Activated CD4-positive, alpha-beta T cell treated with anti-CD3 and anti-CD28 coated beads, Interleukin-2, amount 50 U/mL, for 16 hours (primary cell): ENCODE data around the gene MRPL23.

Experiments
- DNase-seq: peaks from one replicate; pipeline ENCODE4 v3.0.0-alpha.2; 2020

MRPL23 gene

GRCh38 chr11:1998290-1998689, 51.2 kb downstream of the MRPL23 start:
- DNase-seq, result no peak

- DNase-seq, result no peak
Measured at GRCh38 chr11:1998861-1999260, 51.7 kb downstream of the MRPL23 start.

DNA sequence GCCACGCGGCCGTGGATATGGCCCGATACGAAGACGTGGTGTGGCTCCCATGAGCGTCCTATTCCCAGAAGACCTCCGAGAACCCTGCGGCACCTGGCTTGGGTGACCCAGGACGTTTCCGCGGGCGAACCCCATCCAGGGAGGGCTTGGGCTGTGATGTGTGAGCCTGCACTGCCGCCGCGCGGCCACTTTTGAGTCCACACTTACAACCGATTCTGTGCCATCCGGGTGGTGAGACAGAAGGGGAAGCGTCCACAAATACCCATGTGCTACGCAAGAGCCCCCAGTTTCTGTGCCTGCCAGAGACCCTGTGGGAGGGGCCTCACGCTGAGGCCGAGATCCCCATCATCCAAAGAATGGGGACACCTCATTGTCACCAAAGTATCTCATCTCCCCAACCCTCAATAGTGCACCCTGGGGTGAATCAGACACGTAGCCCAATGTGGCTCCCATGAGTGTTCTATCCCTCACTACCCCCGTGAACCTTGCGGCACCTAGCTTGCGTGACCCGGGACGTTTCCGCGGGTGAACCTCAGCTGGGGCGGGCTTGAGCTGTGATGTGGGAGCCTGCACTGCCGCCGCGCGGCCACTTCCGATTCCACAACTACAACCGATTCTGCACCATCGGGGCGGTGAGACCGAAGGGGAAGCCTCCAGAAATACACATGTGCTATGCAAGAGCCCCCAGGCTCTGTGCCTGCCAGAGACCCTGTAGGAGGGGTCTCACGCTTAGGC, 55.1 kb downstream of the MRPL23 start:
- DNase-seq, result no peak

DNA sequence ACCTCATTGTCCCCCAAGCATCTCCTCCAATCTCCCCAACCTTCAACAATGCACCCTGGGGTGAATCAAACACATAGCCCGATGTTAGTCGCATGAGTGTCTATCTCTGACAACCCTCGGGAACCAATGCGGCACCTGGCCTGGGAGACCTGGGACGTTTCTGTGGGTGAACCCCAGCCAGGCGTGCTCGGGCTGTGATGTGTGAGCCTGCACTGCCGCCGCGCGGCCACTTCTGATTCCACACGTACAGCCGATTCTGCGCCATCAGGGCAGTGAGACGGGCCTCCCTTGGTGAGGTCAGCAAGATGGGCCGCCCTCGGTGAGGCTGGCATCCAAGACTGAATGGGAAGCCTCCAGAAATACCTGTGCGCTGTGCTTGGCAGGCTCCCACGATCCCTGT, 55.7 kb downstream of the MRPL23 start:
- DNase-seq, result no peak

GRCh38 chr11:2004466-2004865, 57.3 kb downstream of the MRPL23 start:
- DNase-seq, result no peak
